GM19238 (cell line): ENCODE measurements around the gene STAM.
"Not testable (repeated sequence)": the region's sequence is repeated elsewhere in the genome, so short reads cannot be mapped to it uniquely, and the experiment has no call there.

ENCODE experiments used
- DNase-seq: peaks from one replicate; pipeline ENCODE4 v3.0.0; 2011; ENCODE audit warnings: low spot score; ENCODE audit not compliant: insufficient read length

STAM gene

GRCh38 chr10:17643755-17644484 lies at the start of gene STAM:
STAM (plus strand) TSS chr10:17644151; CDS start chr10:17644340, 189 bp downstream.
- peak; percentile 72 for DNase-seq

- no peak for DNase-seq
Measured at GRCh38 chr10:17597386-17597785, 46.6 kb upstream of the STAM start.

- no peak for DNase-seq
Measured at GRCh38 chr10:17599089-17599488, 44.9 kb upstream of the STAM start.

GRCh38 chr10:17605936-17606335 lies 38.0 kb upstream of the STAM start:
- DNase-seq: no peak

- no peak for DNase-seq
Measured at GRCh38 chr10:17606547-17607040, 37.4 kb upstream of the STAM start.

GRCh38 chr10:17607060-17607459 lies 36.9 kb upstream of the STAM start:
- no peak for DNase-seq

- DNase-seq: no peak
Measured at GRCh38 chr10:17607603-17608332, 36.2 kb upstream of the STAM start.

- DNase-seq: no peak
Measured at GRCh38 chr10:17609523-17610079, 34.4 kb upstream of the STAM start.

- peak; percentile 9 for DNase-seq
Measured at GRCh38 chr10:17616403-17617030, 27.4 kb upstream of the STAM start.

GRCh38 chr10:17617031-17617911 lies 26.7 kb upstream of the STAM start, which contains the start of gene HACD1:
HACD1 (minus strand) TSS chr10:17617374; CDS start chr10:17617339, 35 bp downstream.
- peak; percentile 44 for DNase-seq

GRCh38 chr10:17622061-17622460 lies 21.9 kb upstream of the STAM start:
- DNase-seq: no peak

GRCh38 chr10:17624996-17625395 lies 19.0 kb upstream of the STAM start:
- DNase-seq: no peak

- no peak for DNase-seq
Measured at GRCh38 chr10:17626656-17627055, 17.3 kb upstream of the STAM start.

- not testable (repeated sequence) for DNase-seq
Measured at GRCh38 chr10:17632590-17632989, 11.4 kb upstream of the STAM start.

GRCh38 chr10:17633353-17633752 lies 10.6 kb upstream of the STAM start:
- DNase-seq: no peak

GRCh38 chr10:17637869-17638268 lies 6.1 kb upstream of the STAM start:
- DNase-seq: no peak

- DNase-seq: no peak
Measured at GRCh38 chr10:17640331-17640816, 3.6 kb upstream of the STAM start.

- DNase-seq: no peak
Measured at GRCh38 chr10:17643339-17643754, 604 bp upstream of the STAM start.

- DNase-seq: no peak
Measured at GRCh38 chr10:17644485-17644943, 563 bp downstream of the STAM start.

- DNase-seq: no peak
Measured at GRCh38 chr10:17645621-17646345, 1.8 kb downstream of the STAM start.
